Osteoblast (primary cell): ENCODE results near the gene BARX2. TPM values are rescaled to one million over a fixed set of nuclear protein-coding genes. Genes with fewer than 3 reads are reported as not detected.
"Not testable (repeated sequence)": the region's sequence is repeated elsewhere in the genome, so short reads cannot be mapped to it uniquely, and the experiment has no call there.

Experiments used
- DNase-seq: peaks from one replicate; pipeline ENCODE4 v3.0.0; 2011; ENCODE audit warnings: low spot score, mixed read lengths; ENCODE audit not compliant: insufficient read length; ENCODE audit errors: missing footprints
- H2AFZ ChIP-seq: 2 replicates; pipeline ENCODE4 v1.6.0; 2011; ENCODE audit warnings: mild to moderate bottlenecking, low read length
- H3K27ac ChIP-seq: 2 replicates; pipeline ENCODE4 v1.5.1; 2011; ENCODE audit warnings: mild to moderate bottlenecking, low read depth, low read length, moderate library complexity
- H3K27me3 ChIP-seq: 2 replicates; pipeline ENCODE4 v1.6.0; 2012; ENCODE audit warnings: mild to moderate bottlenecking, control low read depth, inconsistent platforms, low read length, moderate library complexity; ENCODE audit not compliant: insufficient read depth
- H3K36me3 ChIP-seq: 2 replicates; pipeline ENCODE4 v1.5.1; 2011; ENCODE audit warnings: mild to moderate bottlenecking, low read length, control low read depth, moderate library complexity; ENCODE audit not compliant: insufficient read depth
- H3K4me1 ChIP-seq: 2 replicates; pipeline ENCODE4 v1.5.1; 2011; ENCODE audit warnings: mild to moderate bottlenecking, low read length, control low read depth, moderate library complexity; ENCODE audit not compliant: insufficient read depth
- H3K4me2 ChIP-seq: 2 replicates; pipeline ENCODE4 v1.6.0; 2011; ENCODE audit warnings: mild to moderate bottlenecking, low read length; ENCODE audit not compliant: insufficient read depth
- H3K4me3 ChIP-seq: fragments of 200-600 bp; sonication (generic); 3 replicates; pipeline ENCODE4 v1.5.1; 2012; ENCODE audit warnings: mild to moderate bottlenecking, low read length, inconsistent platforms; ENCODE audit not compliant: insufficient read depth
- H3K79me2 ChIP-seq: 2 replicates; pipeline ENCODE4 v1.6.0; 2012; ENCODE audit warnings: mild to moderate bottlenecking, low read length, control low read depth, inconsistent platforms; ENCODE audit not compliant: insufficient read depth
- H3K9me3 ChIP-seq: 2 replicates; pipeline ENCODE4 v1.5.1; 2011; ENCODE audit warnings: low read depth, low read length, control low read depth
- H4K20me1 ChIP-seq: 2 replicates; pipeline ENCODE4 v1.6.0; 2012; ENCODE audit warnings: mild to moderate bottlenecking, low read length, control low read depth; ENCODE audit not compliant: insufficient read depth
- CTCF ChIP-seq: IDR thresholded peaks from 2 replicates; pipeline ENCODE4 v1.5.1; 2011; ENCODE audit warnings: mild to moderate bottlenecking, low read depth, low read length, moderate library complexity; ENCODE audit errors: extremely low read depth
- total RNA-seq: library from RNA; depleted of rRNA; stranded (reverse); fragments of >200 nt; gene quantifications from 2 replicates; pipeline ENCODE4 v1.2.3, GENCODE V29; 2012

Gene BARX2
- total RNA-seq: not detected in 2 replicates

- Histone ChIP-seq H2AFZ (peak within 1 kb of the TSS; percentile 32), H3K4me3 (peak within 1 kb of the TSS; percentile 2), H3K36me3 (no peaks in the 10 kb centered on the region), H3K4me2 (peak within 1 kb of the TSS; percentile 39), H3K9me3 (no peaks in the 10 kb centered on the region), H3K27me3 (peaks cover 88% of the 10 kb centered on the region), H3K27ac (no peak within 1 kb of the TSS), H4K20me1 (no peaks in the 10 kb centered on the region), H3K79me2 (no peaks in the 10 kb centered on the region), H3K4me1 (peaks cover 6% of the 10 kb centered on the region)
- peak; percentile 36 for TF ChIP-seq CTCF
- peak; percentile 90 for DNase-seq
Observed at GRCh38 chr11:129375751-129376657, at the start of gene BARX2. Gene BARX2, plus strand, starts transcription at chr11:129375848. Its CDS starts 188 bp downstream, at chr11:129376036.

- no peaks in the 10 kb centered on the region for H3K36me3 ChIP-seq
- no peak overlapping the region for H3K4me2 ChIP-seq
- no peak overlapping the region for H3K27ac ChIP-seq
- no peaks in the 10 kb centered on the region for H4K20me1 ChIP-seq
- no peaks in the 10 kb centered on the region for H3K27me3 ChIP-seq
- no peak overlapping the region for H3K4me3 ChIP-seq
- H3K4me1 ChIP-seq: peaks cover 7% of the 10 kb centered on the region
- no peaks in the 10 kb centered on the region for H3K79me2 ChIP-seq
- TF ChIP-seq CTCF: no peak
- H2AFZ ChIP-seq: no peak overlapping the region
- no peaks in the 10 kb centered on the region for H3K9me3 ChIP-seq
- no peak for DNase-seq
Observed at GRCh38 chr11:129326921-129327320, 48.7 kb upstream of the BARX2 start.

- not testable (repeated sequence) for H4K20me1 ChIP-seq, H3K4me2 ChIP-seq, H3K4me3 ChIP-seq, H2AFZ ChIP-seq, DNase-seq, H3K36me3 ChIP-seq, H3K4me1 ChIP-seq, H3K79me2 ChIP-seq, H3K27ac ChIP-seq, H3K9me3 ChIP-seq, H3K27me3 ChIP-seq
Observed at GRCh38 chr11:129327708-129328107, 47.9 kb upstream of the BARX2 start.

GRCh38 chr11:129328756-129329155 lies 46.9 kb upstream of the BARX2 start:
- H3K4me3 ChIP-seq: no peak overlapping the region
- no peaks in the 10 kb centered on the region for H4K20me1 ChIP-seq
- no peak for DNase-seq
- H3K36me3 ChIP-seq: no peaks in the 10 kb centered on the region
- H3K9me3 ChIP-seq: no peaks in the 10 kb centered on the region
- no peaks in the 10 kb centered on the region for H3K79me2 ChIP-seq
- H3K4me2 ChIP-seq: no peak overlapping the region
- H3K4me1 ChIP-seq: peaks cover 7% of the 10 kb centered on the region
- no peaks in the 10 kb centered on the region for H3K27me3 ChIP-seq
- no peak overlapping the region for H2AFZ ChIP-seq
- no peak for TF ChIP-seq CTCF
- no peak overlapping the region for H3K27ac ChIP-seq
